Measurements from ENCODE around the gene RNASE12.
A peak's percentile ranks its signal among the peaks of the same experiment; 100 is the strongest.
"Not testable (repeated sequence)": the region's sequence is repeated elsewhere in the genome, so short reads cannot be mapped to it uniquely, and the experiment has no call there.

Gene RNASE12, protein sequence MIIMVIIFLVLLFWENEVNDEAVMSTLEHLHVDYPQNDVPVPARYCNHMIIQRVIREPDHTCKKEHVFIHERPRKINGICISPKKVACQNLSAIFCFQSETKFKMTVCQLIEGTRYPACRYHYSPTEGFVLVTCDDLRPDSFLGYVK

DNA sequence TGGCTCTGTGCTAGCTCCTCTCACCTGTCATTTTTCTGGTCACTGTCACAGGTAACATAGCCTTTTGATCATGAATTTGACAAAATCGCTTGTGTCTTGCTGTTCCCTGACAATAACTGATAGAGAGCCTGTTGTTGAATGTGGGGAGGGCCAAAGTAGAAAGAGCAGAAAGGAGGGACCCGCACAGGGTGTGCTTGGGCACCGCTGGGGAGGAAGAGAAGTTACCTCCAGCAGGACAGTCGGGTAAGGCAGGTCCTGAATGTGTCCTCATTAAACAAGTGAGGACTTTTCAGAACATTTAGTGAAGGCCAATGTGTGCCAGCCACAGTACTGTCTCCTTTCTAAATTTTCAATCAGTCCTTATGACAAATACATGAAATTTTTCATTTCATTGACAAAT lies at the start of gene RNASE12:
Gene RNASE12 (minus strand): TSS at position 142 of the 400 bp plus-strand sequence. CDS start 653 bp downstream, outside the sequence.
- DNase-seq, result no peak

DNA sequence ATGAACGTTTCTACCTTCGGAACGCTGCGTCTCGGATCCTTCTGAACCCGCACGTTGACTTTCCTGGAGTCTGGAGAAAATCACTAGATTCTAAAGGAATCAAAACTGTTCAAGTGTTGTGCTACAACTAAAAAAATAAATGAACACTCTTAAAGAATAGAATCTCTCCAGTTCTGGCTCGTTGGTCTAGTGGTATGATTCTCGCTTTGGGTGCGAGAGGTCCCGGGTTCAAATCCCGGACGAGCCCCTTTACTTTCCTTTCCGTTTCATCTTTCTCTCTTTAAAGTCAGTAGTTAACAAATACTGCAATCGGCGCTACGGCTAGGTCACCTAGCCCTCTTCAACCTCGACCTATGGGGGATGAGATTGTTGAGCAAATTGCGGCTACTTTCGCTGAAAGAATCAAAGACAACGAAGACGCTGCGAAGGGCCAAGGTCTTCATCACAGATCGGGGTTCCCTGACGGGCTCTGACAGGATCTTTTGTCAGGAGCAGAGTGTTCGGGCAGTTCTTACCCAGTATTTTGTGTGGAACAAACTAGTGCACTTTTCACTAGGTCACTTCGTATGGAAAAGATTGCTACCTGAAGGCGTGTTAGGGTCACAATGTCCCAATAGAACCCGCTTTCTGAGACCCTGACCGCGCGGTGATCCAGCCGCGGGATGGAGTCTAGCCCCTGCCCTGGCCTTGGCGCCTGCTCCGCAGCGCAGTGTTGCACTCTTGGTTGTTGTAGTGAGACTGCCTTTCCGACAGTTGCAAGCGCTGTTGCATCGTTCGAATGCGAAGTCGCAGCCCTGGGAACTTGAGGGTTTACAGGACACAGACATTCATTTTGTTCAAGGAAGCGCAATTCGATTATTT lies 41.9 kb upstream of the RNASE12 start:
- peak; percentile 88 for DNase-seq

DNA sequence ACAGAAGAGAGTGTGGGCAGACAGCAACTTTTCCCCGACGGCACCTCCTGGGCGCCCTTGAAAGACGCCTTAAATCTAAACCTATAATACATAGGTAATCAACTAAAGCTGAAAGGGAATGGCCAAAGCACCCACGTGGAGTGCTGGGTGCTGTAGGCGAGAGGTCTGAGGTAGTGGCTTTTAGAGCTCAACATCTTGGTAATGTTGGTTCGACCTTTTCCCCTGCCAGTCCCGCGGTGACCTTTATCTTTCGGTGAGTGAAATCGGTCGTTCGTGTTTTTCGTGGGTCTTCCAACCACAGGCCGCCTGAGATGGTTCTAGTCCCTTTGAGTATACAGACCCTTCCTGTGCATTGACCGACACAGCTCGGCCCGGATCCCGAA lies 41.3 kb upstream of the RNASE12 start:
- peak; percentile 81 for DNase-seq

DNA sequence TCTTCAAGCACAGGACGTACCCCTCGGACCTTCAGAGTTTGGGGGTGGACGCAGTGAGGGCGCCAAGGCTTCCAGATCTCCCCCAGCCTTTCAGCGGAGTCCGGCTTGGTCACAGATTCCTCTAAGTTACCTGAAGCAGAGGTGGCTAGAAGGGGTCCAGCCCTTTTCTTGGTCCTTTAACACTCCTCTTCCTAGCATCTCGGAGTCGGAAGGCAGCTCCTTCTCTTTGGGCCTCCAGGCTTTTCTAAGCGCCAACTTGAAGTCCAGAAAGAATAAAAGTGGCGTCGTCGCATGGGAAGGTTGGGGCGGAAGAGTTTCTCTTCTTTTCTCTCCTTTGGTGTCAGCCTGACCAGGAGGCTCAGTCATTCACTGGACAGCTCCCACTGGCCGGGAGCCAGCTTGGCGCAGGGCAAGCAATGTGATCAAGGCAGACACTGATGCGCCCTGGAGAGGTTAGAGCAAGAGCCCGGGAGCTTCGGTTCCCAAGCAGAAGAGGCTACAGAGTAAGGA lies 40.8 kb upstream of the RNASE12 start:
- DNase-seq, result peak; percentile 67

DNA sequence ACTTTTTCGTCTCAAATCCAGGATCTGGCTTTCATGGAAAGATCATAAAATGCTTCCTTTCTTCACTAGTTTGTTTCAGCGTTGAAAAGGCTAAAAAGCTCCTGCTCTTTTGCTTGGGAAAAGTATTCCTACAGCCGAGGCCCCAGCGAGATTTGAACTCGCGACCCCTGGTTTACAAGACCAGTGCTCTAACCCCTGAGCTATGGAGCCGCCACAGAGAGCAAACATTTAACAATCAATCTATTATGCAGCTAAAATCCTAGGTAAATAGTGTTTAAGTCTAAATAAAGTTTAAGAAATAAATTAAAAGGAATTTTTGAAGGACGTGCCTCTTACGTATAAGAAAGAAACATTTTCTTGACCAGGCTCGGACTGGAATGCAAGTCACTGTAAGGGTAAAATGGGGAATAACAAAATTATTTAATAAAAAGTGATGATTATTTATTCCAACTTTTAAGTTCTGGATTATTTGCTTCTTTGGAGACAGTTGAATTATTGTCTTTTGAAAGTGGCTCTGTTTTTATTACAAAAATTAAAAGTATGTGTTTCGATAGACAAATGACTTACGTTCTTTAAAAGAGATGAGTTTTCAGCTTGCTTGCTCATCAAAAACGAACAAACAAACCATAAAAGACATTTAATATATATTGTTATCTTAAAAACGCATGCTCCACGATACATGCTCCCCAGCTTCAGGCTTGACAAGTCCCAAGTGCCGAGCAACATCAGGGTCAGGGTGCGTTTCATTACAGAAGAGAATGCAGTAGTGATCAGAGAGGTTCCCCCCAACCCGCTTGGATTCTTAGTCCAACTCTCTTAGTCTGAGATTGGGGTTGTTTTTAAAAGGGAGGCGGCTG lies 40.1 kb upstream of the RNASE12 start:
- DNase-seq, result peak; percentile 82

DNA sequence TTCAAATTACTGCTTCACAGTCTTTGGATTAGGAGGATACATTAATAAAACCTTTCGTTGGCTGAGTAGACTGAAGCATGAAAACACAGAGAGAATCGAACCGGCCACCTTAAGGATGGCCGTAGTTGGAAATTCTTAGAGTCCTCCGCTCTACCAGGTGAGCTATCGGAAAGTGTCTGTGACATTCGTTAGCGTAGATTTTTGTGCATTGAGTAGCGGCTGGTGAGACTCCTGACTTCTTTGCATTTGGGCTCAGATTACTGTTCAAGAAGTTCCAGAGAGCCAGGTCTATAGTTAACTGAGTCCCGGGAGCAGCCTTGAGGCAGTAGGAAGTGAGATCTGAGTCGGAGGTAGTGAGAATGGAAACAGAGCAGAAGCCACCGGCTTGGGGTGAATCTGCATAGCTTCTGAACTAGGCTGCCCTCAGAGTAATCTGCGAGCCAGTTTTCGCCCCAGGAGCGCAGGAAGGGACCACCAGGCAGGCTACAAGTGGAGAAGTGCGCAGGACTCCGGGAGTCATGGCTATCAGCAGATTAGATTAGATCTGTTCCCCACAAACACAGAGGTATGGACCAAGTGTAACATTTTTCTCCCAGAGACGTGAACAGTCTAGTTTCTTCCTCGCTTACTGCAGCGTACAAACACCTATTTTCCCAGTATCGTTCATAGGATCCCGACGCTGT lies 39.3 kb upstream of the RNASE12 start:
- peak; percentile 77 for DNase-seq

DNA sequence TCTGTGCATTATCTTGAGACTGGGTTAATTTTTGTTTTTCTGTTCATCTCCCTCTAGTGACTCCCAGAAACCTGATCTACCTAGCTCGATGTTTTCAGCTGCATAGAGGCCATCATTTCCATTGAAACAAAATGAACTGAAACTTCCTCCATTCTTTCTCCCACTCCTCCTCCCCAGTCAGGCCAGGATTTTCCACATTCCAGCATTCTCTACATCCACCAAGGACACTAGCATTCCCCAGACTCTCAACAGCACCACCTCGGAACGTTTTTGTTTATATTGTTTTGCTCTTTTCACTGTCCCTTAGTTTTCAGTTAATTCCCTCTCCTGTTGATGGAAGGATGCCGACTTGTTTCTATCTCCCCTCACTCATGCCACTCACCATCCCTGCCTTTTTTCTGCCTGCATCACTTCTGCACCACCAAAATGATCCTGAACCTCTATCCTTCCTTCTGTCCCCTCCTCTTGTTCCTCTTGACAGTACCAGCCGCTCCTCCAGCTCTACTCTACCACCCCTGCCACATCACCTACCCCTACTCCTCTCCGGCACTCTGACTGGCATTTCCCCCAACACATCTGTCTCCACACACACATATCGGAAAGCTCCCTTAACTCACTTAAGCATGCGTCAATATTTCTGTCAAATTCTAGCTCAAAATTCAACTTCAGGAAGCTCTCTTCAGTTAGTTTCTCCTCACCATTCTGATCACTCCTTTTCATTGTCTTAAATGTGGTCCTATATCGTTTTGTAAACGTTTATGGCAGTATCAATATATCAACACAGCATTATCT lies 37.1 kb upstream of the RNASE12 start:
- DNase-seq, result no peak

DNA sequence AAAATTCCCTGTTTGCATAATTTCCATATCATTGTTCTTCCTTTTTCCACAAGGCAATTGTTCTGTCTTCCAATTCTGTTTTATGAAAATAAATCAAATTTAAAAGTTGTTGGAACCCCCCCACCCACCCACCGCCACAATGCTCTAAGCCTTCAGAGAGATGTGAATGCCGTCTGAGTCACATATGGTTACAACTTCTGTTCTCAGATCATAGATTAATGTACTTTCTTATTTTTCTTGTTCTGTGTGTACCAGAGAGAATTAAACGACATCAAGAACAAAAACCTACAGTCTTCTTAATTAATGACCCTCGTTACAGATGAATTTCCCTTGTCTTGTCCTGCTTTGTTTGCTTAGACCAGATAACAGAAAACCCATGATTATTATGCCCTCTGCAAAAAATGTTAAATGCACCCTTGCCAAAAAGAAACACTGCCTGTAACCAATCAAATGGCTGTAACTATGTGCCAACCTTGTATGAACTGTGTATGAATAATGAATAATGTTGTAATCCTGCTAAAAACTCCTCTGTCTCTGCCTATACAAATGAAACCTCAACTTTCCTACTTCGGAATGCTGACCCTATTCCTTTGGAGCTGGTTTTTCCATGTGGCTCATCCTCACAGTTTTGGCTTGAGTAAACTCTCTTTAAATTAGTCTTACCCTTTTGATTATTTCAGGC lies 36.3 kb upstream of the RNASE12 start:
- no peak for DNase-seq

DNA sequence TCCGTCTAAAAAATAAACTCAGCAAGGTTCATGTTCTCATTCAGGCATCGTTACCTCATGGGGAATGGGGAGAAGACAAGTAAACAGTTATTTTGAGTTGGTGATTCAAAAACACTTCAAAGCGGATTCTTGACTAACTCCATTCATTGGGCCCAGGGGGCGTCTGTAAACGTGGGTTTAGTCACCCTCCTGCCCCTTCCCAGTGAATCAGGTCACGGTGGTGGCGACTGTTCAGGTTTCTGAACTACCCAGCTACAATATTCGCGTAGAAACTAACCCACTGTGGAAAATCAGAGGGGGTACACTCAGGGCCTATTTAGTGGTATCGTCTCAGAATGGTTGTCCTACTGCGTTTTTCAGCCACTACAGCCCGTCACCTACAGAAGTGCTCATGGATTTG lies 35.1 kb upstream of the RNASE12 start:
- no peak for DNase-seq

DNA sequence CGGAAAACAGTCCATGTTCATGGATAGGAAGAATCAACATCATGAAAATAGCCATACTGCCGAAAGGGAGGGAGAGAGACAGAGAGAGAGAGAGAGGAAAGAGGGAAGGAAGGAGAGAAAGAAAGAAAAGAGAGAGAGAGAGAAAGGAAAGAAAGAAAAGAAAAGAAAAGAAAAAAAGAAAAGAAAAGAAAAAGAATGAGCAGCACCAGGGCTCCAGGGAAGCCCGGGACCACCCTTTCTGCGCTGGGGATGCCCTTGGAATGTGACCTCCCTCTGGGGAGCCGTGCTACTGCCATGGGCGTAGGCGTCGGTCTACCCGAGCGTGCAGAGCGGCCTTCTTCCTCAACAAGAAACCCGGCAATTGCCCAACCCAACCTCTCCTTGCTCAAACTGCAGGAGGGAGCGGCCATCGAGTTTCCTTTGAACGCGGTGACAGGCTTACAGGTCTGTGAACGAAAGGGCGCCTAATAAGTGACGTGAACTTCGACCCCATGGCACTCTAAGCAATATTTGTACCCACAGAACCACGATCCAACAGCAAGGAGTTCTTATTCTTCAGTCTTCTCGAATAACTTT lies 33.4 kb upstream of the RNASE12 start:
- DNase-seq, result peak; percentile 74

DNA sequence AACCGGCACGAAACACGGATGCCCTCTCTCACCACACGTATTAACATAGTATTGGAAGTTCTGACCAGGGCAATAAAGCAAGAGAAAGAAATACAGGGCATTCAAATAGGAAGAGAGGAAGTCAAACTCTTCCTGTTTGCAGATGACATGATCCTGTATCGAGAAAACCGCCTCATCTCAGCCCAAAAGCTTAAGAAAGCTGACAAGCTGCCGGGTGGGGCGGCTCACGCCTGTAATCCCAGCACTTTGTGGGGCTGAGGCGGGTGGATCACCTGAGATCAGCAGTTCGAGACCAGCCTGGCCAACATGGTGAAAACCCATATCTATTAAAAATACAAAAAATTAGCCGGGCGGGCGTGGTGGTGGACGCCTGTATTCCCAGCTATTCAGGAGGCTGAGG lies 32.6 kb upstream of the RNASE12 start:
- no peak for DNase-seq

DNA sequence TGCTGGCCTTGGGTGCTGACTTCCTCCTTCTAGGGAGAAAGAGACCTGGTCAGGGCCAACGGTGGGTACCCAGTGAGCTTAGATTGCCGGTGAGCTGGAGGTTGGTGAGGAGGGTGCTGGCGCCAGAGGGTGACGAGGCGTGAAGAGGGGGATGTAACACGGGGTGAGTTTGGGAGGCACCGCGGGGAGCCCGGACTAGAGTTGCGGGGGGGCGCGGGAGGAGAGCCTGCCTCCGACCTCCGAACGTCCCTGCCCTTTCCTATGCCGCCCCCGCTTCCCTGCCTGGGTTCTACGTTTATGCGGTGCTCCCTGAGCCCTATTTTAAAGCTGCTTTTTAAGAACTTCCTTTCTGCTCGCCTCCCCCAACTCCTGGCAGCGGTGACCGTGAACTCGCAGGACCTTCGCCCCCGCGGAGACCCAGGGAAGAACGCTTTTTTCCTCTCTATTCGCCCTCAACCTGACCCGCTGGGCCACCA lies 31.7 kb upstream of the RNASE12 start:
- DNase-seq, result no peak

DNA sequence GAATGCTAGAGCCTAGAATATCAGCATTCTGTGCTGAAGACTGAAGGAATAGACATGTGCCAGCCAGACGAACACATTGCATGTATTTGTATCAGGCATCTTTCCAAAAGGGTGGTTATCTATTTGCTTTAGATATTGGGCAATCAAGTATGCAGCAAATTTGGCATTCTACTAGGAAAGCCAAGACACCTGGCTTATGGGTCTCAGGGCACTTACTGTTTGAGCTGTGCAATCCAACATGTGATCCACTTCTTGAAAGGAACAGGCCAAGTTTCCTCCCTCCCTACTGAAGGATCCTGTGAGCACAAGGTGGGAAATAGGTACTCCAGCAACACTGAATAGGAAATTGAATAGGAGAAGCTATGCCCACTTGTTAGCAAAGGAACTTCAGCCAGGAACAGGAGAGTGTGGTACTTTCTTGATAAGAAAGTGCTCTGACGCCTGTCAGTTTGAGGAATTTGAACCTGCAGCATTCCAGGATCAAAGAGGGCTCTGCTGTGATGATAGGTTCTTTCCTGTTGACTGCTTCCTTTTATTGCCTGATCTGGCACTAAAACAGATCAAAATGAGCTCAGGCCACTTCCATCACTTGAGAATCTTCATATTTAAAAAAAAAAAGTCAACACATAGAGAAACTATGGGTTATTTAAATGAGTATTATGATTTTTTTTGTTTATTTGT lies 29.8 kb upstream of the RNASE12 start:
- DNase-seq, result no peak

DNA sequence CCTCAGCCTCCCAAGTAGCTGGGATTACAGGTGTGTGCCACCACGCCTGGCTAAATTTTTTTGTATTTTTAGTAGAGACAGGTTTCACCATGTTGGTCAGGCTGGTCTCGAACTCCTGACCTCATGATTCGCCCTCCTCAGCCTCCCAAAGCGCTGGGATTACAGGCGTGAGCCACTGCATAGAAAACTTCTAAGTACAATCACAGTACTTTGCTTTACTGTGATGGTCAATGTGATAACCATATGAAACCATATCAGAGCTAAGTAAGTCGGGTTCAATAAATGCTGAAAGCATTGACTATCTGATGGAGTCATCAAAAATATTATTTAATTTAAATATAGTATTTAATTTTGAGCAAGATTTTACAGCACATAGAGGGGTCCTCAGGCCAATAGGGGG lies 28.5 kb upstream of the RNASE12 start:
- DNase-seq, result not testable (repeated sequence)

DNA sequence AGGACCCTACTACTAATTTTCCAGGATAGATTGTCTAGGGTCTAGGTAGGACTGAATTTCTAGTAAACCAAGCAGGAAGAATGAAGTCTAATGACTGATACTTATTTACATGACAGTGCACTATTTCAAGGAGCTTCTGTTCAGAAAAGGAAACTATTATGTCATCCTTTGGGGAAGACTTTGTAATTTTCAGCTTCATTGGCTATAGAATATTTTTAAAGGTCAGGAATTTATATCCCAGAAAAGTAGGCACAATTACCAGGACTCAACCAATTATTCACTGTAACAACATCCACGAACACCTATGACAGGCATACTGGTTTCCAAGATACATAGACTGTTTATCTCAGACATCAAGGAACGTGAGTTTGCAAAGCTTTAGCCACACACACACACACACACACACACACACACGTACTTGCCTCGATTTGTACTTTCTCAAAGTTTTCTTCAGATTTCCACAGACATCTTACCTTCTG lies 27.1 kb upstream of the RNASE12 start:
- no peak for DNase-seq

DNA sequence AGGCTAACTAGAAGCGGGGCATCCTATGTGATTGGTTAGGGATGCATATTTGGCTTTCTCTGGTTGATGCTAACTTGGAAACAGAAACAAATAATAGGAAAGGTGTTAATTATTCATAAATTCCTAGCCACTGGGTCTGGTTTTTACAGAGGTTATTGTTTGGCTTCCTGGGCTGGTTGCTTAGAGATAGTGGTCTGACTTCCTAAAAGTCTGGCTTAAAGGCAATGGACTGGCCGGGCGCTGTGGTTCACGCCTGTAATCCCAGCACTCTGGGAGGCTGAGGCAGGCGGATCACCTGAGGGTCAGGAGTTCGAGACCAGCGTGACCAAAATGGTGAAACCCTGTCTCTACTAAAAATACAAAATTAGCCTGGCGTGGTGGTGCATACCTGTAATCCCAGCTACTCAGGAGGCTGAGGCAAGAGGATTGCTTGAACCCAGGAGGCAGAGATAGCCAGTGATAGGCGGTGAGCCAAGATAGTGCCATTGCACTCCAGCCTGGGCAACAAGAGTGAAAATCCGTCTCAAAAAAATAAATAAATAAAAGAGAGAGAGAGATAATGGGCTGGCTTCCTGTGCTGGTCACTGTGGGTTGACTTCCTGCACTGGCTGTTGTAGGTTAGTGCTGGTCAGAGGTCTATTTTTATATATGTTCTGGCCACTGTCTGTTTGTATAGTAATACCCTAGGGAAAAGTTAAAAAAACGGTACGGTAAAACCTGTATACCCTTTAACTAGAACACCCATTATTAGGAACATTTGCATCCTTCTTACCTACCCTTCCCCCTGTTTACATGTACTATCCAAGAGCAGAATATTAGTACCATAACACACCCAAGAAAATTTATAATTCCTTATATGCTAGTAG lies 26.2 kb upstream of the RNASE12 start:
- no peak for DNase-seq

DNA sequence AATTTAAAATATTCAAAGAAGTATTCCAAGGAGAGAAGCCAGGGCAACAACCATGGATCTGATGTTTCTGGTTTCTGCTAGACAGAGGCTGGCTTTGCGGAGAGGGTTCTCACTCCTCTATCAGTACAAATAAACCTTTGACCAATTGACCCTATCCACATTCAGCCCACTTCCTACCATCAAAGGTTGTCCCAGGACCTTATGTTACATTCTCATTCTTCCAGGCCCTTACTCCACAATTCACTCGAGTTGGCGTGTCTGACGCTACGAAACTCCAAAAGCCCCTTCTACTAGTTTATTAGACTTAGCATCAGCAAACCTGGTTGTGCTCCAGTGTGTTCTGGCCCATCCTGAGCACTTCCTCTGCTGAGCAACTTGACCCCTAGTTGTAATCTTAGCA lies 24.8 kb upstream of the RNASE12 start:
- DNase-seq, result no peak

DNA sequence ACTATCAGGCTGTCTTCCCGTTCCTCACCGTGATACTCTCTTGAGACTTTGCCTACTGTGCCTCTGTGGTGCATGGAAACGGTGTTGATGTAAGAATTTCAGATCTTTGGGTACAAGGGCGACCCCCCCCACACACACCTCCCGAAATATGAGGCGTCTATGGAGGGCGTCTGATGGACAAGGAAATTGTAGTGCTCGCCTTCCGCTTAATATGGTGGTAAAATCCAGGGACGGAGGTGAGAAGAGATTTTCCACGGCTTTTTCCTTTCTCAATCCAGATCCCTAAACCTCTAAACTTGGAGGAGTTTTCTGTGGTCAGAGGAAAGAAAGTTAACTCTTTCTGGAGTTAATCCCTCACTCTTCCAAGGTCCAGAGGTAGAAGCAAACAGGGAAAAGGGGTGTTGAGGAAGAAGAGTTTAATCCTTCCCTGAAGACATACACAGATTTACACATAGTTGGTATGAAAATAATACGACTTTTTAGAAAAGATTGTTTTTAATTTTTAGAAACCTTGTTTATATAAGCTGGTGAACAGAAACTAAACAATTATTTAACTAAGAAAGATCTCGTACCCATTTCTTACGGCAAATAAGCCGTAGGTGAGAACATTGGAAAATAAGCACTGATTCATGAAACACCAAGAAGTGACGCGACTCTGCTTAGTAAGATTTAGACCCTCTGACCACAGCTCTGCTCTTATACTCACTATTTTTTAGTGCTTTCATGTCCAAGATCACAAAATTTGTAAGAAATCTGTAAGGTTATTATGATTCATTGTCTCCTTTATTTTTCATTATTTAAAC lies 23.1 kb upstream of the RNASE12 start:
- DNase-seq, result no peak

Measured in activated CD8-positive, alpha-beta memory T cell treated with anti-CD3 and anti-CD28 coated beads for 24 hours (primary cell).